Activated CD4-positive, alpha-beta T cell treated with anti-CD3 and anti-CD28 coated beads, Interleukin-10, Interleukin-2, amounts not matched to agents 100 ng/mL and 50 ng/mL, durations not matched to agents 16 hours and 8 hours (primary cell): ENCODE results near the gene SP7.
"Not testable (repeated sequence)": the region's sequence is repeated elsewhere in the genome, so short reads cannot be mapped to it uniquely, and the experiment has no call there.

Experiments used
- DNase-seq: peaks from one replicate; pipeline ENCODE4 v3.0.0-alpha.2; 2020

Gene SP7

DNA sequence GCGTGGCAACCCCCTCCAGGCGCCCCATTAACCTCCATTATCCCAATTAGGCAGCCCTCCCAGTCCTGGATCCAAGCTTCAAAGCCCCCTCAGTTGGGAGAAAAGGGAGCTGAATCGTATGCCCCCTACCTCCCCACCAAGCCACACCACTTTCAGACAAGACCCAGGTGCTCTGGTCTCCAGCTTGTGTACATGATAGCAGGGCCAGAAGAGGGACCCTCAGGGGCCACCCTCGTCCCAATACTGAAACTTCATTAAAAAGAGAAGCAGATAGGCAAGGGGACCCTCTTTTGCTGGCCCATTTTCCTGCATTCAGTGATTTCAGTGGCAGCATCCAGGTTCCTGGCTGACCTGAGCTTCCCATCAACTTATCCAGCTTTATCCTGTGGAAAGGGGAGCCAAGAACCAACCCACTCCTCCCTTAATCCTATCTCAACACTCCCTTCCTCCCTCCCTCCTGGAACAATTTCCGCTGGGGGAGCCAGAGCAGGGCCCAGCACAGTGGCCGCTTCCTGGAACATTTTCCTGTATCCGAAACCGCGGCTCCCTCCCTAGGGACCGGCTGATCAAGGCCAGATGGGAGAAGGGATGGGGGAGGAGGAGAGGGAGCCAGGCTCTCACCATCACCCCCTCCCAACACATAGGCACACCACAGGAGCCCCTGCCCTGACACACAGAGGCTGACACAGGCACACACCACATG is 9.5 kb upstream of the SP7 start:
- DNase-seq = no peak

DNA sequence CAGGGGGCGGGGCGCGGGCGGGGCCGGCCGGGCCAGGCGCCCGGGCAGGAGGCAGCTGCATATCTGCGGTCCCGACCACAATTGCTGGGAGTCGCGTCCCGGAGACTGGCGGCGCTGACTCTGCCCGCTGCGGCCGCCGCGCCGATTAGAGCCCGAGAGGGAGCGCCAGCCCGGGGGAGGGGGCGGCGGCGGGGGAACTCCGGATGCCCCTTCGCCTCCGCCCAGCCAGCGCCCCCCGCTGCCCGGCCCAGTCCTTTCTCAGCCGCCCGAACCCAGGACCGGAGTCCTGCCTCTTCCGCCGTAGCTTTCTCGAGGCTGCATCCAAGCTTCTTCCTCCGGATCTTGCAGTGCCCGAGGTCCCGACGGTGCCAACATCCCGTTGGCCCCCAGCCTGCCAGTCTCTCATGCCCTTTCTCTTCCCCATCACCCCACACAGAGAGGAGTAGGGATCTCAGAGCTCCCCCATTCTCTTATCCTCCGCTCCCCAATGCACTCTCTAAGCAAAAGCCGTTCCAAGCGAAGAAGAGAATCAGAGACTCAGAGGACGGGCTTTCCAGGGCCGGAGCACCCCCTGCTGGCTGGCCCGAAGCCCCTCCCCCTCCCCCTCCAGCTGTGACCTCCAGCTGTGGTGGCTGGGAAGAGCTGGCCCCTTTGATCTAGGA is 8.8 kb upstream of the SP7 start:
- DNase-seq = peak; percentile 75

DNA sequence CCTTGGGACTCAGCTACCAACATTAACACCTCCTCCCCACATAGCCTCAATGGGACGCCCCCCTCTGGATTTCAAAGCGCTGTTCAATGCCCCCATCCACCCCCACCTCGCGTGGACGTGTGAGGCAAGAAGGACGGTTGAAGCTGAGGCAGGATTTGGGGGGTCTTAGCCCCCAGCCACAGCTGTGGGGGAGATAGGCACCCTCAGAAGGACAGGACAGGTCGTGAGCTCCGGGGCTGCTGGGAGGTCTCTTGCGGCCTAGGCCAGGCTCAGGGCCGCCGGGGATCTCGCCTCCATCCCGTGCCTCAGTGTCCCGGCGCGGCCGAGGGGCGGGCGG is 8.3 kb upstream of the SP7 start:
- DNase-seq = no peak

DNA sequence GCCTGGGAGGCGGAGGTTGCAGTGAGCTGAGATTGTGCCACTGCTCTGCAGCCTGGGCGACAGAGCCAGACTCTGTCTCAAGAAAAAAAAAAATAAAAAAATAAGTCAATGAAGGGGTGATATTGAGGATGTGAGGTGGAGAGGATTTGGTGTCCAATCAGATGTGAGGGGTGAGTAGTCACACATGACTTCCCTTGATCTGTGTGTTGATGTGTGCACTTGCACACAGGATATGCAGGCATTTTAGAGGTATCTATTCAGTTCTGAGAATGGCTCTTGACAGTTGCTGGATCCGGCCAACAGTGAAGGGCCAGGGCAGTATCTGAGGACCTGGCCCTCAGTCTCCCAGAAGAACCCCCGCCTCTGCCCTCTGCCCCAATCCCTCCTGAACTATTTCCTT is 7.8 kb upstream of the SP7 start:
- DNase-seq = no peak

DNA sequence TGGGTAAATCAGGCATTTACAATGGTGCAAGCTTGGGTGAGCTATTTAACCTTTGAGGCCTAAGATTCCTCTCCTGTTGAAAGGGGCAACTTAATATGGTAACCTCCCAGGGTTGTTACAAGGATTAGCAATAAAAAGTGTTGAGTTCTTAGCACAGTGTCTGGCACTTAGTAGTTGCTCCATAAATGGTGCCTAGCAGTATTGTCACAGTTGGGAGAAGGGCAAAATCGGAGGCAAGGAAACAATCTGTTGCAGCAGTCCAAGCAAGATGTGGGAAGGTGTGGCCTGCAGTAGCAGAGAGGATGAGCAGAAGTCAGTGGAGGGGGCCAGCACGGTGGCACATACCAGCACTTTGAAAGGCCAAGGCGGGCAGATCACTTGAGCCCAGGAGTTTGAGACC is 7.3 kb upstream of the SP7 start:
- DNase-seq = no peak

DNA sequence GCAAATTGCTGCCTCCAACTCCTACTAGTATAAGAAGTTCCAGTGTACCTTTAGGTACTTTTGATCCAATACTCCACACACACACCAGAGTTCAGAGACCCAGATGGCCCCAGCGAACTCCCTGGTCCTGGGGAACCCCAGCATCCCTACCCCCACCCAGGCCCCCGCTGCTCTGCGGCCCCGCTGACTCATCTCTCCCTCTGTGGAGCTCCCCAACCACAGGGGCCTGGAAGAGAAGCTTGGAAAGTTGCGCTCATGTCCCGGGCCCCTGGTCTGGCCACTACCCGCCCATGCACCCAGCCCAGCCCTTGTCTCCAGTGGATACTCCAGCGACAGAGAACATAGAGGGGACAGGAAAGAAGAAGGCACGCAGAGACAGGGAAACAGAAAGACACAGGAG is 4.2 kb upstream of the SP7 start:
- DNase-seq = no peak

DNA sequence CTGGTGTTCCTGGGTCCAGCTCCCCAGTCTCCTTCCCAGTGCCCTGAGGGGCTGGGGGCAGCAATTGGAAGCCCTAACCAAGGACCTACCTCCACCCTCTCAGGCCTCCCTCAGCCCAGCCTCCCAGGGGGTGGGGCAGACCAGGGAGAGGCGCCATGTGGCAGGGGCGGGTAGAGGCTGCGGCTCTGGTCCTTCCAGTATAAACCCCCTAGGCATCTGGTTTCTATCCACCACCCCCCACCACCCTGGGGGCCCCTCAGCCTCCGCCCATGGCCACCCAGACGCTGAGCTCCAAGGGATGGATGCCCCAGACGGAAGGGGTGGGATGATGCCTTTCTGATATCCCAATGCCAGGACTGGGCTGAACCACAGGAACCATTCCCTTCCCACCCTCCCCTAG is 2.8 kb upstream of the SP7 start:
- DNase-seq = no peak

DNA sequence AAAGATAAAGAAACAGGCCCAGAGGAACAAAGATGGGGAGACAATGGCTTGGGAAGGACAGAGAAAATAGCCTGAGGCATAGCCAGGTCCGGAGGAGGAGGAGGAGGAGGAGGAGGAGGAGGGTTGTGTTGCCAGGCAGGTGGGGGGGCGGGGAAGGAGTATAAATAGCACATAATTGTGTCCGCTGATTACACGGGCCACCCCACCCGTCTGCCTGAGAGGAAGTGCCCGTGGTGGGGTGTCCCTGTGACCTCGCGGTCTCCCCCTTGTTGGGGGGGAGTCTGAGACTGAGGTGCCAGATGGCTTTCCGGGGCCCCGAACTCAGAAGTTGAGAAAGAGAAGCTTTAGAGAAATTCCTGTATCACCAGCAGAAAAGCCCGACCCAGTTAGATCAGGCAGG is 1.9 kb upstream of the SP7 start:
- no peak for DNase-seq

DNA sequence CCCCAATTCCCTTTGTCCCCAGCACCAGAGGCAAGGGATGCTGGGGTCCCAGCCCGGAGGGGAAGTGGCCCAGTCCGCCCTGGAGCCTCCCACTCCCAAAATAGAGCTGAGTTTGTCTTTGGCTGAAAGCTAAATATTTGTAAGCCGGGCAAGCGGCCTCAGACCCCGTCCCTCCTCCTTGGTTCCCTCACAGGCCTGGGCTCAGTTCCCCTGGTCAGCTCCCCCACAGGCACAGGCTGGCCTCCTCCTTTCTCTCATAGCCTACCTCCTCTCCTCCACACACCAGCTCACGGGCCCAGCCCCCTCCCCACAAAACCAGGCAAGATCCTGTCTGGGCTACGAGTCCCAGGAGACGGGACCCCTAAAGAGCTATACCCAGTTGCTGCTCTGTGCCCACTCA is 1.3 kb downstream of the SP7 start:
- DNase-seq = no peak

DNA sequence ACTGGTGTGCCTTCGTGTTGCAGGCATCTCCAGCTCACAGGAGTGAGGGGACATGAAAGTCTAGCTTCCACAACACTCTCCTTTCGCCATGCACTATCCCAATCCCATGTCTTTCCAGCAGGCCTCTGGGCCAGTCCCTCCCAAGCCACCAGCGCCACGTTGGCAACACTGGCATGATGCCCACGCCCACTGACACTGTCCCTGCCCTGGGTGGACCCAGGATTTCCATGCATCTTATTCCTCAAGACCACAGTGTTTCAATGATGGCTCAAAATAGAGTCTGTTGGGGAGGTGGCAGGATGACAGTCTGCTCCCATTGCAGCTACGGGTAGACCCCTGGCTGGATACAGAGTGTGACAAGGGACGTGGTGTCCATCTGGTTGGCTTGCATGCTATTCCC is 2.3 kb downstream of the SP7 start:
- no peak for DNase-seq

DNA sequence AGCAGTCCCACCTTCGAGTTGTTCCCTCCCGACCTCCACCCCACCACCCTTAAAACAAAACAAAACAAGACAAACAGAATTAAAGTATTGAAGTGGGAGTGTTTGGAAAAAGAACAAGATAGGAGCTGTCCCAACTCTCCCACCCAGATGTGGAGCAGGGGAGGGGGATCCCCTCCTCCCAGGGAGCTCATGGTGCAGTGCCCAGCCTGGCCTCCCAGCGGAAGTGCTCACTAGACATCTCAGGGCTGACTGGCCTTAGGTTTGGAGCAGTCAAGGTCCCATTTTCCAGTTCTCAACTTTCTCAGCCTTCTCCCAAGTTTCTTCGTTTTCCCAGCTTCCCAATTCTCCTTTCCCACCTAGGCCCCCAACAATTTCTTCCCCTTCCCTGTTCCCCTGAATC is 2.9 kb downstream of the SP7 start:
- DNase-seq = no peak

DNA sequence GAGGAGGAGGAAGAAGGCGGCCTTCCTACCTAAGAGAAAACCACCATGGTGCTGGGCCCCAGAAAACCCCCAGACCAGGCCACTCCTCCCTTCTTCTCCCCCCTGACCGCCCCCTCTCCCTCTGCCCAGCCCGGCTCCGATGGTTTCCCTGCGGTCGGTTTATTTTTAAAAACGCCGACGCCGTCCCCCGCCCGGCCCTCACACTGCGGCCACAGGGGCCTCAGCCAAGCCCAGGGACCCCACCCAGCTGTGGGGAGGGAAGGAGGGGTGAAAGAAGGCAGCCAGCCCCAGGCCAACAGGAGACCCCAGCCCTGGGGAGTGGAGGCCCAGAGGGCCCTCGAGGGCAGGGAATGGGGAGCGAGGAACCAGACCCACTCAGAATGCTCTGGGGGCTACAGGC is 3.4 kb downstream of the SP7 start:
- DNase-seq = no peak

DNA sequence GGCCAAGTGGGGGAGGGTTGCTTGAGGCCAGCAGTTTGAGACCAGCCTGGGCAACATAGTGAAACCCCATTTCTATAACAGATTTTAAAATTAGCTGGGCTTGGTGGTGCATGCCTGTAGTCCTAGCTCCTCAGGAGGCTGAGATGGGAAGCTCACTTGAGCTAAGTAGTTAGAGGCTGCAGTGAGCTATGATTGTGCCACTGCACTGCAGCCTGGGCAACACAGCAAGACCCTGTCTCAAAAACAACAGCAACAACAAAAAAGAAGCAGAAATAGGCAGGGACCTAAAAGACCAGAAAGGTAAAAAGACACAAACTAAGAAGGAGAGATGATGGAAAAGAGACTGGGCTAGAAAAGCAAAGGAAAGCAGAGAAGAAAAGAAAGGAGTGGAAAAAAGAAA is 3.8 kb downstream of the SP7 start:
- DNase-seq = not testable (repeated sequence)

DNA sequence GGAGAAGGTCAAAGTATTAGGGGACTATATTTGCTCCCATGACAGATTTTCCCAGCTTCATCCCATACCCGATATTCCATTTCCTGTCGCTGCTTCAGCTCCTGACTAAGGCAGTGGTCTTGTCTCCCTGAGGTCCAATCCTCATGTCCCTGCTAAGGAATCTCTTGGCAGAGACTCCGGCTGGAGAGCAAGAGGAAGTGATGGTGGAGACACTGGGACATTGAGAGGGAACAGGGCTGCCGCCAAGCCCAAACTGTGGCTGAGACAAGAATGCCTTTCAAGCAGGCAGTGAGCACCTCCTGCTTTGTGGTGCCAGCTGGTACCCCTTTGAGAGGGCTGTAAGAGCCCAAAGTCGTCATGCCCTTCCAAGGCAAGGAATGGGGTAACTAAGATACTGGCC is 5.5 kb downstream of the SP7 start:
- DNase-seq = no peak

DNA sequence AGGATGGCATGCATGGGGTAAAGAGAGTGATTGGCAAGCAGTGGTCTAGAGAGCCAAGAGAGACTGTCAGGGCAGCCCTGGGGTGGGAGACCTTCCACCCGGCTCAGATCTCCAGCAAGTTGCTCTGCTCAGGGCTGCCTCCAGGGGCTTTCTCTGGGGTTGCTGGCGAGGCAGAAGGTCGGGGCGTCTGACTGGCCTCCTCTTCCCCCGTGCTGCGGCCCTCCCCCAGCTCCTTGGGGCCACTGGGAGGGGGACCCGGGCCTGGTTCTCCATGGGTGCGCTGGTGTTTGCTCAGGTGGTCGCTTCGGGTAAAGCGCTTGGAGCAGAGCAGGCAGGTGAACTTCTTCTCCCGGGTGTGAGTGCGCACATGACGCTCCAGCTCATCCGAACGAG is 8.1 kb downstream of the SP7 start:
- no peak for DNase-seq

DNA sequence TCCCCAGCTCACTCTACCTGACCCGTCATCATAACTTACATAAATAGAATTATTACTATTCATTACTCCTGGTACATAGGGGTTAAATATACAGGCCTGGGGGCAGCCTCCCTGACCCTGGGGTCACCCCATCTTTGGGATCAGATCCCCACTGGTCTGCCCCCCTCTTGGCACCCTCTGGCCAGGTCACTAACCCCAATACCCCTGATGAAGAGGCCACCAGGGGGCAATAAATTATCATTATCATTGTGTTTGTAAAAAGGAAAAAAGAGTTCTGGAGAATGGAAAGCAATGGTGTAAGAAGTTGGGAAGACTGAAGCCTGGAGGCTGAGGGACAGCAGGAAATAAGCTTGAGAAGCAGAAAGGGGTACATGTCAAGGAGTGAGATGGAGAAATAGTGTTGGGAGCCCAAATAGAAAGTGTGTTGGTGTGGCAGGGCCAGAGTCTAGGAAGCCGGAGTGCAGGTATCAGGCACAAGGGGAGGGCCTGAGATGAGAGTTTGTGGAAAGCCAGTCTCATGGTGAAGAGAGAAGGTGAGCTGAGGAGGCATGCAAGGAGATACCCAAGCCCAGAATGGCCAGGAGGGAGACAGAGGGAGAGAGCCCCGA is 8.6 kb downstream of the SP7 start:
- no peak for DNase-seq

DNA sequence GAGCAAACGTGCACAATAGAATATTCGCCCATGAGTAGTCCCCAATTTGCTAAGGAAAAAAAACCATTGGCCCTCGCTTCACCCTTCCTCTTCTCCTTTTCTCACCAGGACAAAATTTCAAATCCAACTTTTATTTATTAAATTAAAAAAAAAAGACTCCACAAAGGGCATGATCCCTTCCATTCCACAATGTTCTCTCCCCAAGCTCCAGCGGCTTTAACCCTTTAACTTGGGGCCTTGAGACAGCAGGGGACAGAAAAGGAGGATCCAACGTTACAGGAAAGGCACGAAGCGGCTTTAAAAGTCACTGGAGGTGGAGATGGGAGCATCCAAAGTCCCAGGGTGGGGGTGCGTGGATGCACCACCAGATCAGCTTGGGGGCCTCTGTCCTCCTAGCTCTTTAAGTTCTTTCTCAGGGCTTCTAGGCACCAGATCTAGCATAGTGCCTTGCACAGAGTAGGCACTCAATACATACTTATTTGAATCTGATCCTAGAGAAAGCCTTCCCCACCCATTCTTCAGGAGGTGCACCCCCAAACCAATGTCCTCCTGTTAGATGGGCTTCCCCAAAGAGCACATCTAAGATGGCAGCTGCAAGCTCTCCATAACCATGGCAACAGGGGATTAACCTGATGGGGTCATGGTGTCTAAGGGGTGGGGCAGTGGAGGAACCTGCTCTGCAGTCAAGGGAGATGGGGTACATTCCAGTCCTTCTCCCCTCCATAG is 9.5 kb downstream of the SP7 start:
- DNase-seq = no peak

DNA sequence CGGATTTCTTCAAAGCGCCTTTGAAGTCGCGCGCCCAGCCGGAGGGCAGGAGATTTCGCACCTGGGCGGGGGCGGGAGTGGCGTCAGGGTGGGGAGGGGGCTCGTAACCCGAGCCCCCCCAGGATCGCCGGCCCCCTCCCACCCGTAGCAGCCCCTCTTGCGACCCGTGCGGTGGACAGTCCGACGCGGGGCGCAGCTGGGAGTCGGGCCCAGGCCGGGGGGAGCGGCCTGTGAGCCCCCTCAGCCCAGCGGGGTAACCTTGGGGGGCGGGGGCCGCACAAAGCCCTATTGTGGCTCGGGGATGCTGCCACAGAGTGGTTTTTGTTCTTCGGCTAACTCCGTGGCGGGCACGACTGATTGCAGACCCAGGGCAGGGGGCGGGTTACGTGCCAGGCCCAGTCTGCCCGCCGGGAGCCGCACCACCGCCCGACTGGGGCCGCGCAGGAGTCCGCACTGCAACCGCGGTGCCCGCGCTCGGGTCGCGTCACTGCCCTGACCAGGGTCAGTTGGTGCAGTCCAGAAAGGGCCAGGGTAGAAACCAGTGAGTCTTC is 10.6 kb downstream of the SP7 start:
- DNase-seq = peak; percentile 27

DNA sequence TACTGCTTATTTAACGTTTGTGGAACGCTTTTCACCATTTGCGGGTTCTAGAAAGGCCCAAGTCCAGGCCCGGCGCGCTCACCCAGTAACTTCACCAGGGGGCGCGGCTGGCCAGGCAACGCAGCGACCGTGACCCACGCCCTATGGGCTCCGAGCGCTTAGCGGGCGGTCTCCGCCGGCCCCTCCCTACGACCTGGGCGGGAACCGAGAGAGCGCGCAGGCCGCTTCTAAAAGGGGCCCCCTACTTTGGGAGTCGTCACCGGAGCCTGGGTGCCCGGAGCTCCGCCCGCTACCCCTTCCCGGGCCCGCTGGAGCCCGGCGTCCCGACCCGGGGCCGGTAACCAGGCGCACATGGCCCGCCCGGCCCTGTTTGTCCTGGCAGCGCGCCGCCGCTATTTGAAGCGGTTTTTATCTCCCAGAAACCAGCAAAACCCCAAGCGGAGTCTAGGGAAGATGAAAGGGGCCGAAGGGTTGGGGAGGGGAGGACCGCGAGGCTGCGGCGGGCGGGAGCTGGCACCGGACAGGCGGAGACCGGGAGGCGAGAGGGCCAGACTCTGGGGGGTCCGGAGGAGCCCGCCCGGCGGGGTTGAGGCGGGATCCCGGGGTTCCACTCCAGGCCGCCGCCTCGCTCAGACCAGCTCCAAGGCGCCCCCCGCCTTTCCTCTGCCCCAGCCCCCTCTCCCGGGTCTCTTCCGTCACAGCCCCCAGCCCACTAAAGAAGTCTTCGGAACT is 11.2 kb downstream of the SP7 start:
- peak; percentile 95 for DNase-seq

DNA sequence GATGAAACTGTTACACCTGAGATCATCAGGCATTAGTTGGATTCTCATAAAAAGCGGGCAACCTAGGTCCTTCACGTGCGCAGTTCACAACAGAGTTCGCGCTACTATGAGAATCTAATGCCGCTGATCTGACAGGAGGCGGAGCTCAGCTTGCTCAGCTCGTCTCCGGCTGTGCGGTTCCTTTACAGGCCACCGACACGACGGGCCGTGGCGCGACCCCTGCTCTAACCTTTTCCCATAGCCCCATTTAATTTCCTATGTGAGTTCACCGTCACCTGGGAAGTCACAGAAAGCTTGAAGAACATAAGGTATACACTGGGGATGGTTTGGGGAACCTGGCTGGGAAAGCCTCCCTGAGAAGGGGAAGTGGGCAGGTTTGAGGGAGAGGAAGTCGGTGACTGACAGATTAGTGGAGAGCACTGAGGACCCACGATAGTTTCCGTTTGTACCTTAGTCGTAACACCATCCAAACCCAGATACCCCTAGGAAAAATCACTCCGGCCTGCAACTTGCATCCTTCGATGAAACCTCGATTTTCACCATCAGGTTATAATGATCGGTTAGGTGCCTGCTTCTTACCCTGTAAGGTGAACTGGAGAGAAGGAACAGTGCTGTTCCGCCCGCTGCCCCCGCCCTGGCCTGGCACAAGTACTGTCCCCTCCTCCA is 11.9 kb downstream of the SP7 start:
- peak; percentile 73 for DNase-seq

DNA sequence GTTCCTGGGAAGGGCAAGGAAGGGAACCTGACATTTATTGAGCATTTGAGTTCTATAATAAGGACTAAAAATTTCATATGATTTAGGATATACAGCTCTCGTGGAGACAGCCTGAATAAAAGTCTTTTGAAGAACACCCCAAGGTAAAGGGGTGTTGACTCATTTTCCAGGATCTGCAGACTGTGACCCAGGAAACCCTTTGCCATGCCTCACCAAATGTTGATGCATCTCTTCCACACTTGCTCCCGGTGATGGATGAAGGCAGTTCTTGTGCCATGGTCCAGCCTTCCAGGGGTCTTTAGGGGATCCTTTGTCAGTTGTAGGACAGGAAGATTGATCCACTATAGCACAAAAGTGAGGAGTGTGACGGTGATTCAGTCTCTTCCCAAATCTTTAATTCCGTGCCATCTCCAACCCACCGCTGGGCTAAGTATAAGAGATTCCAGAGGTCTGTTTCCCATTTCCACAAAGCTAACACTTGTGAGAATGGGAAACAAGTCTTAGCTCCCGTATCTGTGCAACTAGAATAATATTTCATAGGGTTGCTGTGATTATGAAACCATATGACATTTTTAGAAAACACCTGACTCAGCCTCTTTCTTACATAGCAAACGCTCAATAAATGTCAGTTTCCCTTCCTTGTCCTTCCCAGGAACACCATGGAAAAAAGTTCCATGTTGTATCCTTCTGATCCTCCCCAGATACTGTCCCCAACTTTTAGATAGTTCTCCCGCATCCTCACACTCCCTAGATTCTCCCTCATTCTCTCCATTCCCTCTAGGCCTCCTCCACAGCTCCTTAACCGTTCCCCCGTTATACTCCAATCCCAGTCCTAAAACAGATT is 15.6 kb downstream of the SP7 start:
- no peak for DNase-seq

DNA sequence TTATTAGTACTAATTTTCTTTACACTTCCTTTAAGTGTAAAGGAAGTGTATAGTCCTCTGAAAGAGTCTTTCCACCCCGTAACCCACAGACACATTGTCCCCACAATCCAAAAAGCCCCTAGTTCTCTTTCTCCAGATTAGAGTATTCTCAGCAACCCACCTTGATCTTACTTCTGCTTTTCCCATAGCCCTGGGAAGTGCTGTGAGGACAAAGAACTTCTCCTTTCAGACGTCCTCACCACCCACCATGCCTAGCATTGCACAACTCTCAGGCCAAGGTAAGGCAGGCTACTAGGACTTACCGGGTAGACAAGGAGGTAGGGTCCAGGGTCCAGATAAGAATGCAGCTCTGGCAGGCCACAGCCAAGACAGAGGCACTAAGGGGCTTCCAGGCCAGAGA is 22.2 kb downstream of the SP7 start:
- DNase-seq = no peak
